IPS-20b (cell line): ENCODE data around the gene SLC17A7.
"Not testable (repeated sequence)": the region's sequence is repeated elsewhere in the genome, so short reads cannot be mapped to it uniquely, and the experiment has no call there.

ENCODE experiments used
- H3K27ac ChIP-seq: one replicate; pipeline ENCODE4 v1.5.1; 2013; ENCODE audit warnings: low read length
- H3K27me3 ChIP-seq: 2 replicates; pipeline ENCODE4 v1.6.1; 2013; ENCODE audit warnings: mild to moderate bottlenecking, low read length, inconsistent platforms; ENCODE audit not compliant: insufficient read depth
- H3K36me3 ChIP-seq: 2 replicates; pipeline ENCODE4 v1.6.1; 2013; ENCODE audit warnings: low read depth, mild to moderate bottlenecking, inconsistent platforms, low read length, moderate library complexity; ENCODE audit not compliant: insufficient read depth
- H3K4me1 ChIP-seq: 2 replicates; pipeline ENCODE4 v1.6.1; 2013; ENCODE audit warnings: mild to moderate bottlenecking, control low read depth, inconsistent platforms, low read length, moderate library complexity; ENCODE audit not compliant: insufficient read depth
- H3K4me3 ChIP-seq: 2 replicates; pipeline ENCODE4 v1.5.1; 2013; ENCODE audit warnings: mild to moderate bottlenecking, low read length, inconsistent platforms
- H3K9ac ChIP-seq: 2 replicates; pipeline ENCODE4 v1.6.1; 2013; ENCODE audit warnings: low read depth, mild to moderate bottlenecking, inconsistent platforms, low read length, moderate library complexity
- H3K9me3 ChIP-seq: 2 replicates; pipeline ENCODE4 v1.6.1; 2013; ENCODE audit warnings: mild to moderate bottlenecking, low read depth, low read length, inconsistent platforms; ENCODE audit not compliant: insufficient read depth

The SLC17A7 gene

DNA sequence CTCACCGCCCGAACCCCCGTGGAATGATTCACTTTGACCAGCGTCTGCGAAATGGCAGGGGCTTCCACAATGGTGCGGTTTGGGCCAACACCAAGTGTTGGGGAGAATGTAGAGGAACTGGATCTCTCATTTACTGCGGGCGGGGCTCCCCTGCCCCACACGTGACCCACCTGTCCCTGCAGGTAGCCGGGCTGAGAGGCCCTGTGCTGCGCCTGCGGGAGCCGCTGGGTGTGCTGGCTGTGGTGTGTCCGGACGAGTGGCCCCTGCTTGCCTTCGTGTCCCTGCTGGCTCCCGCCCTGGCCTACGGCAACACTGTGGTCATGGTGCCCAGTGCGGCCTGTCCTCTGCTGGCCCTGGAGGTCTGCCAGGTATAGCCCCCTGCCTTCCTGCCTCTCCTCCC, 26.9 kb upstream of the SLC17A7 start:
- Histone ChIP-seq H3K27me3 (no peaks in the 10 kb centered on the region), H3K27ac (no peak overlapping the region), H3K4me3 (no peak overlapping the region), H3K36me3 (peaks cover 30% of the 10 kb centered on the region; the same call in 1 of the 2 replicates), H3K9me3 (no peaks in the 10 kb centered on the region), H3K4me1 (no peaks in the 10 kb centered on the region; the same call in 1 of the 2 replicates), H3K9ac (peak overlapping the region; percentile 16; the same call in 1 of the 2 replicates)

DNA sequence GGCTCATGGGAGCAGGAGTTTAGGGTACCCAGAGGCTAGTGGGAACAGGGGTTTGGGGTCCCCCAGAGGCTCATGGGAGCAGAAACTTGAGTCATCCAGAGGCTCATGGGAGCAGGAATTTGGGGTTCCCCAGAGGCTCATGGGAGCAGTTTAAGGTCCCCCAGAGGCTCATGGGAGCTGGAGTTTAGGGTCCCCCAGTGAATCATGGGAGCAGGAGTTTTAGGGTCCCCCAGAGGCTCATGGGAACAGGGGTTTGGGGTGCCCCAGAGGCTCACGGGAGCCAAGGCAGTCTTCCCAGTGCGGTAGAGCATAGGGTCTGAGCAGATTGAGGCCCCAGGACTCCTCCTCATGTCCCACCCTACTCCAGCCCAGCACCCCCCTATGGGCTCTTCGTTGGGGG, 24.0 kb upstream of the SLC17A7 start:
- Histone ChIP-seq H3K36me3 (peaks cover 24% of the 10 kb centered on the region; the same call in 1 of the 2 replicates), H3K27me3 (no peaks in the 10 kb centered on the region), H3K4me1 (no peaks in the 10 kb centered on the region; the same call in 1 of the 2 replicates), H3K9ac (no peak overlapping the region), H3K27ac (no peak overlapping the region), H3K4me3 (no peak overlapping the region), H3K9me3 (no peaks in the 10 kb centered on the region)

DNA sequence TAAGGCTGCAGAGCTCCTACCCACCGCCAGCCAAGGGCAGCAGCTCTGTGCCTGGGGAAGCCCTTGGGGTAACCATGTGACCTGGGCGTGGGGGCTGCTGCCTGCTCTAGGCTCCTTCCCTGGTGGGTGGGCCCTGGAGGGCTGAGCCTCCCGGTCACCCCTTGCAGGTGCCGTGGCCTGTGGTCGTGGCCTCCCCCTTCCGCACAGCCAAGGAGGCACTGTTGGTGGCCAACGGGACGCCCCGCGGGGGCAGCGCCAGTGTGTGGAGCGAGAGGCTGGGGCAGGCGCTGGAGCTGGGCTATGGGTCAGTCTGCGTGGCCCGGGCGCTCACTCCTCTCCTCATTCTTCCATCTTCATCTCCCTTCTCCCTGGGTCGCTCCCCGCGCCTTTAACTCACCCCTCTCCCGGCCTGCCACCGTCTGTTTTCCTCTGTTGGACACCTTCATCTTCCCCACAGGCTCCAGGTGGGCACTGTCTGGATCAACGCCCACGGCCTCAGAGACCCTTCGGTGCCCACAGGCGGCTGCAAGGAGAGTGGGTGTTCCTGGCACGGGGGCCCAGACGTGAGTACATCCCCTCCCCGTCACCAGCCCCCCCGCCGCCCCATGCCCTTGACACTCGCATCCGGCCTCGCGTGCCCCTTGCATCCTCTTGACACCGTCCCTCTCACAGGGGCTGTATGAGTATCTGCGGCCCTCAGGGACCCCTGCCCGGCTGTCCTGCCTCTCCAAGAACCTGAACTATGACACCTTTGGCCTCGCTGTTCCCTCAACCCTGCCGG, 22.8 kb upstream of the SLC17A7 start:
- peaks cover 27% of the 10 kb centered on the region; the same call in 1 of the 2 replicates for H3K36me3 ChIP-seq
- no peaks in the 10 kb centered on the region; the same call in 1 of the 2 replicates for H3K4me1 ChIP-seq
- no peaks in the 10 kb centered on the region for H3K9me3 ChIP-seq
- H3K27me3 ChIP-seq: no peaks in the 10 kb centered on the region
- no peak overlapping the region for H3K4me3 ChIP-seq
- H3K27ac ChIP-seq: no peak overlapping the region
- H3K9ac ChIP-seq: no peak overlapping the region

DNA sequence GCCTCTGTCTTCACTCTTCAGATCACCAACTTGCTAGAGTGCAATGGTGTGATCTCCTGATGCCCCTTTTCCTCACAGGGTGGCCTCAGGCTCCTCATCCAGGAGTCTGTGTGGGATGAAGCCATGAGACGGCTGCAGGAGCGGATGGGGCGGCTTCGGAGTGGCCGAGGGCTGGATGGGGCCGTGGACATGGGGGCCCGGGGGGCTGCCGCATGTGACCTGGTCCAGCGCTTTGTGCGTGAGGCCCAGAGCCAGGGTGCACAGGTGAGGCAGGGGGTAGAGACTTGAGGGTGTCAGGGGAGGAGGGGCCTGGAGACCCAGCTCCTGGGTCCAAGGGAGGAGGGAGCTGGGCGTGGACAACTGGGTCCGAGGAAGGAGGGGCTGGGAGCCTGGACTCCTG, 21.2 kb upstream of the SLC17A7 start:
- H3K9me3 ChIP-seq: no peaks in the 10 kb centered on the region
- H3K9ac ChIP-seq: no peak overlapping the region
- H3K27me3 ChIP-seq: no peaks in the 10 kb centered on the region
- peaks cover 30% of the 10 kb centered on the region; the same call in 1 of the 2 replicates for H3K36me3 ChIP-seq
- no peak overlapping the region for H3K4me3 ChIP-seq
- no peak overlapping the region for H3K27ac ChIP-seq
- H3K4me1 ChIP-seq: no peaks in the 10 kb centered on the region

DNA sequence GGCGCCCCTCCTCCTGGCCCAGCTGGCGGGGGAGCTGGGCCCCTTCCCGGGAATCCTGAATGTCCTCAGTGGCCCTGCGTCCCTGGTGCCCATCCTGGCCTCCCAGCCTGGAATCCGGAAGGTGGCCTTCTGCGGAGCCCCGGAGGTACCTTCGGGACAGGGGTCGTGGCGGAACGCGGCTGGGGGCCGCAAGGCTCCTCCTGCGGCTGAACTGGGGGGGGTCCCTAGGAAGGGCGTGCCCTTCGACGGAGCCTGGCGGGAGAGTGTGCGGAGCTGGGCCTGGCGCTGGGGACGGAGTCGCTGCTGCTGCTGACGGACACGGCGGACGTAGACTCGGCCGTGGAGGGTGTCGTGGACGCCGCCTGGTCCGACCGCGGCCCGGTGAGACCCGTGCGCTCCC, 20.3 kb upstream of the SLC17A7 start:
- H3K4me1 ChIP-seq: no peaks in the 10 kb centered on the region
- no peaks in the 10 kb centered on the region for H3K27me3 ChIP-seq
- no peak overlapping the region for H3K4me3 ChIP-seq
- no peak overlapping the region for H3K27ac ChIP-seq
- H3K9ac ChIP-seq: no peak overlapping the region
- peaks cover 30% of the 10 kb centered on the region; the same call in 1 of the 2 replicates for H3K36me3 ChIP-seq
- H3K9me3 ChIP-seq: no peaks in the 10 kb centered on the region

DNA sequence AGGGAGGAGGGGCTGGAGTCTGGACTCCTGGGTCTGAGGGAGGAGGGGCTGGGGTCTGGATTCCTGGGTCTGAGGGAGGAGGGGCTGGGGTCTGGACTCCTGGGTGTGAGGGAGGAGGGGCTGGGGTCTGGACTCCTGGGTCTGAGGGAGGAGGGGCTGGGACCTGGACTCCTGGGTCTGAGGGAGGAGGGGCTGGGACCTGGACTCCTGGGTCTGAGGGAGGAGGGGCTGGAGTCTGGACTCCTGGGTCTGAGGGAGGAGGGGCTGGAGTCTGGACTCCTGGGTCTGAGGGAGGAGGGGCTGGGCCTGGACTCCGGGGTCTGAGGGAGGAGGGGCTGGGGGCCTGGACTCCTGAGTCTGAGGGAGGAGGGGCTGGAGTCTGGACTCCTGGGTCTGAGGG, 19.8 kb upstream of the SLC17A7 start:
- not testable (repeated sequence) for H3K27ac ChIP-seq, H3K9ac ChIP-seq, H3K4me1 ChIP-seq, H3K9me3 ChIP-seq, H3K4me3 ChIP-seq, H3K27me3 ChIP-seq
- H3K36me3 ChIP-seq: peaks cover 34% of the 10 kb centered on the region

DNA sequence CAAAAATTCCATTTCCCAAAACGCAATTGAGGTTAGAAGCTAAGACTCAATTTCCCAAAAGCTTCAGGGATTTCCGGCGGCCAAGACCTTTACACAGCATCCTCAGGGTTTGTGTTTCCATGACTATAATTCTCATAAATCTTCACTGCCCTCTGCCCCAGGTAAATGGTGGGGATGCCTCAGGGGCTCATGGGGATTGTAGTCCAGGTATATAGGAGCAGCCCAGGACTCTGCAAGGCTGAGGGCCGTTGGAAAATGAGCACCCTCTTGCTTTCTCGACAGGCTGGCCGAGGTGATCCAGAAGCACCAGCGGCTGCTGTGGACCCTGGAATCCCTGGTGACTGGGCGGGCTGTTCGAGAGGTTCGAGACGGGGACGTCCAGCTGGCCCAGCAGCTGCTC, 18.1 kb upstream of the SLC17A7 start:
- no peaks in the 10 kb centered on the region for H3K27me3 ChIP-seq
- no peaks in the 10 kb centered on the region for H3K9me3 ChIP-seq
- no peak overlapping the region for H3K9ac ChIP-seq
- H3K4me3 ChIP-seq: no peak overlapping the region
- no peak overlapping the region for H3K27ac ChIP-seq
- H3K4me1 ChIP-seq: no peaks in the 10 kb centered on the region
- peaks cover 24% of the 10 kb centered on the region for H3K36me3 ChIP-seq

DNA sequence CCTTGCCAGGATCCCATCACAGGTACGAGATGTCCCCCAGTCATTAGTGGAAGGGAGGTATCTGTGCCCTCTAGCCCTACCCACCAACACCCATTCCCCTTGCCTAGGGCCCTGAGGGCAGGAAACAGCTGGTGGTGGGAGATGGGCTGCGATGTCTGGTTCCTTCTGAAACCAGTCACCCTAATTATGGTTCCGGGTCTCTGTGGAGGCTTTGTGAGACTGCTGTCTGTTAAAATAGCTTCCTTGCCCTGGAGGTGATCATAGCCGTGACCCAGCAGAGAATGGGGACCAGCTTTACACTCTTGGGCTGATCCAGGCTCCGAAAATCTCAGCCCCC, 17.2 kb upstream of the SLC17A7 start:
- Histone ChIP-seq H3K36me3 (peaks cover 22% of the 10 kb centered on the region), H3K27ac (no peak overlapping the region), H3K4me1 (no peaks in the 10 kb centered on the region), H3K9me3 (no peaks in the 10 kb centered on the region), H3K27me3 (no peaks in the 10 kb centered on the region), H3K9ac (no peak overlapping the region), H3K4me3 (no peak overlapping the region)

DNA sequence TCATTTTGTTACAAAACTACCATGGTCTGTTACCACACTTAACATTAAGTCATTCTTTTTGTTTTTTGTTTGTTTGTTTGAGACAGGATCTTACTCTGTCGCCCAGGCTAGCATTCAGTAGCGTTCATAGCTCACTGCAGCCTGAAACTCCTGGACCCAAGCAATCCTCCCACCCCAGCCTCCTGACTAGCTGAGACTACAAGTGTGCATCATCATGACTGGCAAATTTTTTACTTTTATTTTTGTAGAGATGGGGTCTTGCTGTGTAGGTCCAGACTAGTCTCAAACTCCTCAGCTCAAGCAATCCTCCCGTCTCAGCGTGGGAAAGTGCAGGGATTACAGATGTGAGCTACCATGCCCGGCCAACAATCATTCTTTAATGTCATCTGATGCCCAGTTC, 15.0 kb upstream of the SLC17A7 start:
- Histone ChIP-seq H3K9me3 (no peaks in the 10 kb centered on the region), H3K4me3 (no peak overlapping the region), H3K9ac (no peak overlapping the region), H3K27me3 (no peaks in the 10 kb centered on the region), H3K36me3 (peaks cover 22% of the 10 kb centered on the region), H3K27ac (no peak overlapping the region), H3K4me1 (no peaks in the 10 kb centered on the region)

DNA sequence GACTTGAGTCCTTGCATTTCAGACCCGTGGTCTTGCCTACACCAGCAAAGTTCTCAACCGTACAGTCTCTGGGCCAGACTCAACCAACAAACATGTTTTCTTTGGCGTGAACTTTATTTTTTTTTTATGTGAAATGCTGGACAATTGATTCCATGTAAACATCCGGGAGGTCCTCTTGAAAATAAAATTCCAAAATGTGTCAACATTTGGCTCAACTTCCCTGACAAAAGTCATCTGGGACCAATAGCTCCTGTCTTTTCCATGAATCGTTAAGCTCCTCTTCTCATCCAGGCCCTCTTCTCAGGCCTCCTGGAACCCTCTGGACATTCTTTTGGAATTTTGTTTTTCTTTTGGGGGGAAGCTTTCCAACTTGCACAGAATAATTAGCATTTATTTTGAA, 14.4 kb upstream of the SLC17A7 start:
- peaks cover 22% of the 10 kb centered on the region for H3K36me3 ChIP-seq
- H3K9me3 ChIP-seq: no peaks in the 10 kb centered on the region
- H3K27ac ChIP-seq: no peak overlapping the region
- no peak overlapping the region for H3K4me3 ChIP-seq
- H3K9ac ChIP-seq: no peak overlapping the region
- no peaks in the 10 kb centered on the region for H3K4me1 ChIP-seq
- no peaks in the 10 kb centered on the region for H3K27me3 ChIP-seq

DNA sequence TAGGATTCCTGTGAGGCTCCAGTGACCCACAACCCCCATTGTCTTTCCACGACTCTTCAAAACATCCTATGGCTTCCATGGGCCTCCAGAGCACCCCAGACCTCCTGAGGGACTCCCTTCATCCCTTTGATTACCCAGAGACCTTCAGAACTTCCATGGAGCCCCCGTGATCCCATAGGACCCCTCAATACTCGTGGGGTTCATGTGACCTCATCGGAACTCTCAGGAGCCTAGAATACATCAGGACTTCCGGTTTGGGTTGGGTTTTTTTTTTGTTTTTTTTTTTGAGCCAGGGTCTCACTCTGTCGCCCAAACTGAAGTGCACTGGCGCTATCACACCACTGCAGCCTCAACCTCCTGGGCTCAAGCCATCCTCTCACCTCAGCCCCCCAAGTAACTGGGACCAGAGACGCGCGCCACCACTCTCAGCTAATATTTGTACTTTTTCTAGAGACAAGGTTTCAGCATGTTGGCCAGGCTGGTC, 12.5 kb upstream of the SLC17A7 start:
- no peaks in the 10 kb centered on the region for H3K4me1 ChIP-seq
- H3K27me3 ChIP-seq: no peaks in the 10 kb centered on the region
- H3K36me3 ChIP-seq: peaks cover 26% of the 10 kb centered on the region
- peak overlapping the region; percentile 100 for H3K27ac ChIP-seq
- H3K4me3 ChIP-seq: peak overlapping the region; percentile 99
- no peaks in the 10 kb centered on the region for H3K9me3 ChIP-seq
- H3K9ac ChIP-seq: peak overlapping the region; percentile 100

DNA sequence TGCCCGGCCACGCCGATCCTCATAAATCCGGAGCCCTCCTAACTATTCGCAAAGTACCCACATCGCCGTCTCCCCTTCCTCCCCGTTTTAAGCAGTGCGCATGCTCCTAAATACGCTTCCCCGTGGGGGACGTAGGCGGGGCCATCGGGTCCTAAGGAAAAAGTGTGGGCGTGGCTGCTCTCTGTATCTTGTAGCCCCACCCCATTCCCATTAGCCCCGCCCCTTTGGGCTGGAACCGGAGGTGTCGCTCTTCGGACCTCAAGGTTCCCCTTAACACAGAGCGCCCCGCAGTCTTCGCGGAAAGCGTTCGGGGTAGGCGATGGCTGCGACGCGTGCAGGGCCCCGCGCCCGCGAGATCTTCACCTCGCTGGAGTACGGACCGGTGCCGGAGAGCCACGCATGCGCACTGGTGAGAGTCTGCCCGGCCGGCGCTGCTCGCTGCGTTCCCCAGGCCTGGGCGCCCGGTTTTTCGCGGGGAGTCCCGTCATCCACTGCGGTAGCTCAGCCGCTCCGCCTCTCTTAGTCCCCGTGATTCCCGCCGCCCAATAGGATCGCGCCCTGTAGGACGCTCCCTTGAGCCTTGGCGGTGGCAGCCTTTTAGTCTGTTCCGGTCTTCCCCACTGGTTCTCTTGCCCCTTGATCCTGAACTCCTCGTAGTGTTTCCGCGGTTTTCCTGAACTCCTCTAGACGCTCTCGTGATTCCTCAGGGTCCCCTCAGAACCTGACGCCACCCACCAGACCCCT, 11.9 kb upstream of the SLC17A7 start, which contains the start of gene ALDH16A1:
Gene ALDH16A1 (plus strand): TSS at position 213 of the 744 bp plus-strand sequence. CDS start 107 bp downstream, at position 320.
- peak within 1 kb of the TSS; percentile 100 for H3K9ac ChIP-seq
- peak within 1 kb of the TSS; percentile 99 for H3K4me3 ChIP-seq
- no peaks in the 10 kb centered on the region for H3K27me3 ChIP-seq
- peaks cover 32% of the 10 kb centered on the region for H3K36me3 ChIP-seq
- H3K4me1 ChIP-seq: no peaks in the 10 kb centered on the region
- H3K27ac ChIP-seq: peak within 1 kb of the TSS; percentile 100
- H3K9me3 ChIP-seq: no peaks in the 10 kb centered on the region
